GM23338 (cell line): ENCODE data around the gene DLK1. TPM values are rescaled to one million over a fixed set of nuclear protein-coding genes. Genes with fewer than 3 reads are reported as not detected.

Experiments
- ATAC-seq: fragments of 200-7000 bp; cut with Tn5 transposase; 3 replicates; pipeline ENCODE4 v1.9.1; 2020
- DNase-seq: peaks from one replicate; pipeline ENCODE4 v3.0.0-alpha.2; 2015; ENCODE audit warnings: low spot score
- H2AFZ ChIP-seq: fragments of 200-600 bp; sonication (generic); 2 replicates; pipeline ENCODE4 v1.8.0; 2016; ENCODE audit warnings: antibody characterized with exemption, mild to moderate bottlenecking, moderate library complexity
- H3F3A ChIP-seq: fragments of 200-600 bp; sonication (generic); replicated peaks from 2 replicates; pipeline ENCODE4 v1.8.0; 2017; ENCODE audit warnings: antibody characterized with exemption, mixed run types, low read depth
- H3K27ac ChIP-seq: fragments of 200-600 bp; sonication (generic); 2 replicates; pipeline ENCODE4 v1.6.1; 2016; ENCODE audit warnings: low read depth
- H3K27me3 ChIP-seq: fragments of 200-600 bp; sonication (generic); 2 replicates; pipeline ENCODE4 v1.8.0; 2016; ENCODE audit warnings: mild to moderate bottlenecking, mixed run types, moderate library complexity; ENCODE audit not compliant: insufficient read depth
- H3K36me3 ChIP-seq: fragments of 200-600 bp; sonication (generic); 2 replicates; pipeline ENCODE4 v1.8.0; 2016; ENCODE audit warnings: mild to moderate bottlenecking; ENCODE audit not compliant: insufficient read depth
- H3K4me1 ChIP-seq: fragments of 200-600 bp; sonication (generic); 2 replicates; pipeline ENCODE4 v1.8.0; 2016; ENCODE audit warnings: mild to moderate bottlenecking, moderate library complexity; ENCODE audit not compliant: insufficient read depth
- H3K4me2 ChIP-seq: fragments of 200-600 bp; sonication (generic); 2 replicates; pipeline ENCODE4 v1.7.1; 2017; ENCODE audit warnings: mixed run types
- H3K4me3 ChIP-seq: fragments of 200-600 bp; sonication (generic); 2 replicates; pipeline ENCODE4 v1.6.1; 2016; ENCODE audit warnings: mixed run types
- H3K79me2 ChIP-seq: fragments of 200-600 bp; sonication (generic); replicated peaks from 2 replicates; pipeline ENCODE4 v1.8.0; 2017; ENCODE audit warnings: mild to moderate bottlenecking; ENCODE audit not compliant: insufficient read depth
- H3K9me2 ChIP-seq: fragments of 200-600 bp; sonication (generic); 2 replicates; pipeline ENCODE4 v1.8.0; 2017; ENCODE audit not compliant: insufficient read depth
- H4K20me1 ChIP-seq: fragments of 200-600 bp; sonication (generic); replicated peaks from 2 replicates; pipeline ENCODE4 v1.8.0; 2017; ENCODE audit warnings: mild to moderate bottlenecking; ENCODE audit not compliant: insufficient read depth
- H3K27ac Mint-ChIP-seq: 2 replicates; pipeline ENCODE4 v1.8.0; 2020; ENCODE audit warnings: inconsistent platforms, mild to moderate bottlenecking, moderate library complexity, mixed read lengths
- H3K27me3 Mint-ChIP-seq: 3 replicates; pipeline ENCODE4 v1.8.0; 2022; ENCODE audit warnings: low read depth, mild to moderate bottlenecking, moderate library complexity, mixed read lengths, inconsistent platforms; ENCODE audit not compliant: insufficient read depth, poor library complexity
- H3K36me3 Mint-ChIP-seq: 3 replicates; pipeline ENCODE4 v1.8.0; 2021; ENCODE audit warnings: low read depth, mild to moderate bottlenecking, inconsistent platforms, moderate library complexity, mixed read lengths
- H3K4me1 Mint-ChIP-seq: 3 replicates; pipeline ENCODE4 v1.8.0; 2020; ENCODE audit warnings: mild to moderate bottlenecking, inconsistent platforms, mixed read lengths
- H3K4me3 Mint-ChIP-seq: 3 replicates; pipeline ENCODE4 v1.8.0; 2021; ENCODE audit warnings: moderate library complexity, mild to moderate bottlenecking, inconsistent platforms, mixed read lengths
- H3K9me3 Mint-ChIP-seq: 3 replicates; pipeline ENCODE4 v1.8.0; 2020; ENCODE audit warnings: moderate library complexity, mild to moderate bottlenecking, inconsistent platforms, mixed read lengths
- CREB1 ChIP-seq: fragments of 250-450 bp; sonication (Bioruptor Pico); IDR thresholded peaks from 2 replicates; pipeline ENCODE4 v1.5.0; 2020; ENCODE audit warnings: low read depth, mild to moderate bottlenecking, moderate library complexity
- EZH2 ChIP-seq: fragments of 200-600 bp; sonication (generic); IDR thresholded peaks from one replicate; pipeline ENCODE4 v1.8.0; 2017; ENCODE audit warnings: antibody characterized with exemption, mild to moderate bottlenecking, low read depth; ENCODE audit not compliant: unreplicated experiment
- EZH2phosphoT487 ChIP-seq: fragments of 200-600 bp; sonication (generic); IDR thresholded peaks from one replicate; pipeline ENCODE4 v1.8.1; 2018; ENCODE audit warnings: antibody characterized with exemption; ENCODE audit not compliant: unreplicated experiment
- JUNB ChIP-seq: IDR thresholded peaks from one replicate; pipeline ENCODE4 v1.6.1; 2016; ENCODE audit warnings: antibody characterized with exemption; ENCODE audit not compliant: unreplicated experiment
- NANOG ChIP-seq: IDR thresholded peaks from 2 replicates; pipeline ENCODE4 v1.6.1; 2016; ENCODE audit warnings: antibody characterized with exemption, borderline replicate concordance
- POLR2AphosphoS5 ChIP-seq: IDR thresholded peaks from 2 replicates; pipeline ENCODE4 v1.6.1; 2016; ENCODE audit warnings: antibody characterized with exemption, low read depth
- STAT1 ChIP-seq: IDR thresholded peaks from one replicate; pipeline ENCODE4 v1.6.1; 2016; ENCODE audit warnings: antibody characterized with exemption; ENCODE audit not compliant: unreplicated experiment
- ZNF114 ChIP-seq: fragments of 250-450 bp; sonication (Bioruptor Pico); IDR thresholded peaks from 2 replicates; pipeline ENCODE4 v1.5.0; 2020; ENCODE audit warnings: mild to moderate bottlenecking, moderate library complexity
- ZNF331 ChIP-seq: fragments of 250-450 bp; sonication (Bioruptor Pico); IDR thresholded peaks from 2 replicates; pipeline ENCODE4 v1.5.0; 2020; ENCODE audit warnings: low read depth, mild to moderate bottlenecking, moderate library complexity
- polyA plus RNA-seq: library from polyadenylated mRNA; unstranded; fragments of >200 nt; fragmentation: Nextera tagmentation; extraction: Ambion mirVana; gene quantifications from 2 replicates; pipeline ENCODE4 v1.2.1, GENCODE V29; 2016
- total RNA-seq: library from RNA; depleted of rRNA; stranded (reverse); fragments of >200 nt; shearing (Covaris generic); gene quantifications from 2 replicates; pipeline ENCODE4 v1.2.3, GENCODE V29; 2014
- TF ChIP-seq, protein P1 (sequence below): IDR thresholded peaks from 2 replicates; pipeline ENCODE4 v1.6.1; 2016; ENCODE audit warnings: antibody characterized with exemption
- TF ChIP-seq, protein P2 (sequence below): fragments of 250-450 bp; sonication (Bioruptor Pico); IDR thresholded peaks from 2 replicates; pipeline ENCODE4 v1.5.0; 2020; ENCODE audit warnings: mild to moderate bottlenecking, moderate library complexity
- TF ChIP-seq, protein P3 (sequence below), 2 experiments: fragments of 200-600 bp in 1 of 2; sonication (generic) in 1 of 2; conservative IDR thresholded peaks; 2 replicates each; pipeline versions ENCODE4 v1.5.1 to v1.6.1; 2016 to 2017; ENCODE audit warnings: antibody characterized with exemption in 2 of 2, low read depth in 2 of 2, mild to moderate bottlenecking in 2 of 2, moderate library complexity in 1 of 2
- TF ChIP-seq, protein P4 (sequence below): IDR thresholded peaks from one replicate; pipeline ENCODE4 v1.6.1; 2018; ENCODE audit warnings: antibody characterized with exemption; ENCODE audit not compliant: unreplicated experiment

DLK1 gene
- total and polyA plus RNA-seq, 2 experiments from 2014 or later, result 1.1 to 1.2 TPM

DNA sequence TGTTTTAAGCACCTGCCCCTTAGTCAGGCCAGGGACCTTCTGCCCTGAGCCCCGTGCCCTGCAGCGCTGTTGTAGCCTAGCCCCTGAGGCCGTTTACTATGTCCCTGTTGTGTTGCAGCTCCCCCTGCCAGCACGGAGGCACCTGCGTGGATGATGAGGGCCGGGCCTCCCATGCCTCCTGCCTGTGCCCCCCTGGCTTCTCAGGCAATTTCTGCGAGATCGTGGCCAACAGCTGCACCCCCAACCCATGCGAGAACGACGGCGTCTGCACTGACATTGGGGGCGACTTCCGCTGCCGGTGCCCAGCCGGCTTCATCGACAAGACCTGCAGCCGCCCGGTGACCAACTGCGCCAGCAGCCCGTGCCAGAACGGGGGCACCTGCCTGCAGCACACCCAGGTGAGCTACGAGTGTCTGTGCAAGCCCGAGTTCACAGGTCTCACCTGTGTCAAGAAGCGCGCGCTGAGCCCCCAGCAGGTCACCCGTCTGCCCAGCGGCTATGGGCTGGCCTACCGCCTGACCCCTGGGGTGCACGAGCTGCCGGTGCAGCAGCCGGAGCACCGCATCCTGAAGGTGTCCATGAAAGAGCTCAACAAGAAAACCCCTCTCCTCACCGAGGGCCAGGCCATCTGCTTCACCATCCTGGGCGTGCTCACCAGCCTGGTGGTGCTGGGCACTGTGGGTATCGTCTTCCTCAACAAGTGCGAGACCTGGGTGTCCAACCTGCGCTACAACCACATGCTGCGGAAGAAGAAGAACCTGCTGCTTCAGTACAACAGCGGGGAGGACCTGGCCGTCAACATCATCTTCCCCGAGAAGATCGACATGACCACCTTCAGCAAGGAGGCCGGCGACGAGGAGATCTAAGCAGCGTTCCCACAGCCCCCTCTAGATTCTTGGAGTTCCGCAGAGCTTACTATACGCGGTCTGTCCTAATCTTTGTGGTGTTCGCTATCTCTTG lies 7.6 kb downstream of the DLK1 start:
- Histone ChIP-seq H3K27me3 (no peaks in the 10 kb centered on the region), H3K4me3 (no peak overlapping the region), H4K20me1 (no peaks in the 10 kb centered on the region), H3K4me2 (no peak overlapping the region), H3K4me1 (no peaks in the 10 kb centered on the region), H3K9me2 (no peaks in the 10 kb centered on the region), H2AFZ (no peak overlapping the region), H3K79me2 (no peaks in the 10 kb centered on the region), H3F3A (no peaks in the 10 kb centered on the region), H3K36me3 (no peaks in the 10 kb centered on the region), H3K27ac (no peak overlapping the region)
- no peak for DNase-seq
- peaks cover 7% of the 10 kb centered on the region; the same call in 2 of the 3 replicates for H3K4me1 Mint-ChIP-seq
- H3K27me3 Mint-ChIP-seq, result peaks cover 13% of the 10 kb centered on the region
- no peak overlapping the region for H3K27ac Mint-ChIP-seq
- no peak for ATAC-seq
- no peaks in the 10 kb centered on the region for H3K36me3 Mint-ChIP-seq
- TF ChIP-seq, protein P1, sequence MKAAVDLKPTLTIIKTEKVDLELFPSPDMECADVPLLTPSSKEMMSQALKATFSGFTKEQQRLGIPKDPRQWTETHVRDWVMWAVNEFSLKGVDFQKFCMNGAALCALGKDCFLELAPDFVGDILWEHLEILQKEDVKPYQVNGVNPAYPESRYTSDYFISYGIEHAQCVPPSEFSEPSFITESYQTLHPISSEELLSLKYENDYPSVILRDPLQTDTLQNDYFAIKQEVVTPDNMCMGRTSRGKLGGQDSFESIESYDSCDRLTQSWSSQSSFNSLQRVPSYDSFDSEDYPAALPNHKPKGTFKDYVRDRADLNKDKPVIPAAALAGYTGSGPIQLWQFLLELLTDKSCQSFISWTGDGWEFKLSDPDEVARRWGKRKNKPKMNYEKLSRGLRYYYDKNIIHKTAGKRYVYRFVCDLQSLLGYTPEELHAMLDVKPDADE, result no peak
- TF ChIP-seq, protein P2, sequence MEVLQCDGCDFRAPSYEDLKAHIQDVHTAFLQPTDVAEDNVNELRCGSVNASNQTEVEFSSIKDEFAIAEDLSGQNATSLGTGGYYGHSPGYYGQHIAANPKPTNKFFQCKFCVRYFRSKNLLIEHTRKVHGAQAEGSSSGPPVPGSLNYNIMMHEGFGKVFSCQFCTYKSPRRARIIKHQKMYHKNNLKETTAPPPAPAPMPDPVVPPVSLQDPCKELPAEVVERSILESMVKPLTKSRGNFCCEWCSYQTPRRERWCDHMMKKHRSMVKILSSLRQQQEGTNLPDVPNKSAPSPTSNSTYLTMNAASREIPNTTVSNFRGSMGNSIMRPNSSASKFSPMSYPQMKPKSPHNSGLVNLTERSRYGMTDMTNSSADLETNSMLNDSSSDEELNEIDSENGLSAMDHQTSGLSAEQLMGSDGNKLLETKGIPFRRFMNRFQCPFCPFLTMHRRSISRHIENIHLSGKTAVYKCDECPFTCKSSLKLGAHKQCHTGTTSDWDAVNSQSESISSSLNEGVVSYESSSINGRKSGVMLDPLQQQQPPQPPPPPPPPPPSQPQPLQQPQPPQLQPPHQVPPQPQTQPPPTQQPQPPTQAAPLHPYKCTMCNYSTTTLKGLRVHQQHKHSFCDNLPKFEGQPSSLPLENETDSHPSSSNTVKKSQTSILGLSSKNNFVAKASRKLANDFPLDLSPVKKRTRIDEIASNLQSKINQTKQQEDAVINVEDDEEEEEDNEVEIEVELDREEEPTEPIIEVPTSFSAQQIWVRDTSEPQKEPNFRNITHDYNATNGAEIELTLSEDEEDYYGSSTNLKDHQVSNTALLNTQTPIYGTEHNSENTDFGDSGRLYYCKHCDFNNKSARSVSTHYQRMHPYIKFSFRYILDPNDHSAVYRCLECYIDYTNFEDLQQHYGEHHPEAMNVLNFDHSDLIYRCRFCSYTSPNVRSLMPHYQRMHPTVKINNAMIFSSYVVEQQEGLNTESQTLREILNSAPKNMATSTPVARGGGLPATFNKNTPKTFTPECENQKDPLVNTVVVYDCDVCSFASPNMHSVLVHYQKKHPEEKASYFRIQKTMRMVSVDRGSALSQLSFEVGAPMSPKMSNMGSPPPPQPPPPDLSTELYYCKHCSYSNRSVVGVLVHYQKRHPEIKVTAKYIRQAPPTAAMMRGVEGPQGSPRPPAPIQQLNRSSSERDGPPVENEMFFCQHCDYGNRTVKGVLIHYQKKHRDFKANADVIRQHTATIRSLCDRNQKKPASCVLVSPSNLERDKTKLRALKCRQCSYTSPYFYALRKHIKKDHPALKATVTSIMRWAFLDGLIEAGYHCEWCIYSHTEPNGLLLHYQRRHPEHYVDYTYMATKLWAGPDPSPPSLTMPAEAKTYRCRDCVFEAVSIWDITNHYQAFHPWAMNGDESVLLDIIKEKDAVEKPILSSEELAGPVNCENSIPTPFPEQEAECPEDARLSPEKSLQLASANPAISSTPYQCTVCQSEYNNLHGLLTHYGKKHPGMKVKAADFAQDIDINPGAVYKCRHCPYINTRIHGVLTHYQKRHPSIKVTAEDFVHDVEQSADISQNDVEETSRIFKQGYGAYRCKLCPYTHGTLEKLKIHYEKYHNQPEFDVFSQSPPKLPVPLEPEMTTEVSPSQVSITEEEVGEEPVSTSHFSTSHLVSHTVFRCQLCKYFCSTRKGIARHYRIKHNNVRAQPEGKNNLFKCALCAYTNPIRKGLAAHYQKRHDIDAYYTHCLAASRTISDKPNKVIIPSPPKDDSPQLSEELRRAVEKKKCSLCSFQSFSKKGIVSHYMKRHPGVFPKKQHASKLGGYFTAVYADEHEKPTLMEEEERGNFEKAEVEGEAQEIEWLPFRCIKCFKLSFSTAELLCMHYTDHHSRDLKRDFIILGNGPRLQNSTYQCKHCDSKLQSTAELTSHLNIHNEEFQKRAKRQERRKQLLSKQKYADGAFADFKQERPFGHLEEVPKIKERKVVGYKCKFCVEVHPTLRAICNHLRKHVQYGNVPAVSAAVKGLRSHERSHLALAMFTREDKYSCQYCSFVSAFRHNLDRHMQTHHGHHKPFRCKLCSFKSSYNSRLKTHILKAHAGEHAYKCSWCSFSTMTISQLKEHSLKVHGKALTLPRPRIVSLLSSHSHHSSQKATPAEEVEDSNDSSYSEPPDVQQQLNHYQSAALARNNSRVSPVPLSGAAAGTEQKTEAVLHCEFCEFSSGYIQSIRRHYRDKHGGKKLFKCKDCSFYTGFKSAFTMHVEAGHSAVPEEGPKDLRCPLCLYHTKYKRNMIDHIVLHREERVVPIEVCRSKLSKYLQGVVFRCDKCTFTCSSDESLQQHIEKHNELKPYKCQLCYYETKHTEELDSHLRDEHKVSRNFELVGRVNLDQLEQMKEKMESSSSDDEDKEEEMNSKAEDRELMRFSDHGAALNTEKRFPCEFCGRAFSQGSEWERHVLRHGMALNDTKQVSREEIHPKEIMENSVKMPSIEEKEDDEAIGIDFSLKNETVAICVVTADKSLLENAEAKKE, result no peak
- TF ChIP-seq POLR2AphosphoS5 (no peak), EZH2phosphoT487 (no peak), EZH2 (no peak), JUNB (no peak), ZNF331 (CRISPR knock-in tag) (no peak), STAT1 (no peak), ZNF114 (CRISPR knock-in tag) (no peak), CREB1 (CRISPR knock-in tag) (no peak), NANOG (no peak)
- TF ChIP-seq, protein P3, sequence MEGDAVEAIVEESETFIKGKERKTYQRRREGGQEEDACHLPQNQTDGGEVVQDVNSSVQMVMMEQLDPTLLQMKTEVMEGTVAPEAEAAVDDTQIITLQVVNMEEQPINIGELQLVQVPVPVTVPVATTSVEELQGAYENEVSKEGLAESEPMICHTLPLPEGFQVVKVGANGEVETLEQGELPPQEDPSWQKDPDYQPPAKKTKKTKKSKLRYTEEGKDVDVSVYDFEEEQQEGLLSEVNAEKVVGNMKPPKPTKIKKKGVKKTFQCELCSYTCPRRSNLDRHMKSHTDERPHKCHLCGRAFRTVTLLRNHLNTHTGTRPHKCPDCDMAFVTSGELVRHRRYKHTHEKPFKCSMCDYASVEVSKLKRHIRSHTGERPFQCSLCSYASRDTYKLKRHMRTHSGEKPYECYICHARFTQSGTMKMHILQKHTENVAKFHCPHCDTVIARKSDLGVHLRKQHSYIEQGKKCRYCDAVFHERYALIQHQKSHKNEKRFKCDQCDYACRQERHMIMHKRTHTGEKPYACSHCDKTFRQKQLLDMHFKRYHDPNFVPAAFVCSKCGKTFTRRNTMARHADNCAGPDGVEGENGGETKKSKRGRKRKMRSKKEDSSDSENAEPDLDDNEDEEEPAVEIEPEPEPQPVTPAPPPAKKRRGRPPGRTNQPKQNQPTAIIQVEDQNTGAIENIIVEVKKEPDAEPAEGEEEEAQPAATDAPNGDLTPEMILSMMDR (conservative IDR thresholded peaks at IDR 0.05; ENCODE audit: low read depth in 2 of 2), result no peak
- TF ChIP-seq, protein P4, sequence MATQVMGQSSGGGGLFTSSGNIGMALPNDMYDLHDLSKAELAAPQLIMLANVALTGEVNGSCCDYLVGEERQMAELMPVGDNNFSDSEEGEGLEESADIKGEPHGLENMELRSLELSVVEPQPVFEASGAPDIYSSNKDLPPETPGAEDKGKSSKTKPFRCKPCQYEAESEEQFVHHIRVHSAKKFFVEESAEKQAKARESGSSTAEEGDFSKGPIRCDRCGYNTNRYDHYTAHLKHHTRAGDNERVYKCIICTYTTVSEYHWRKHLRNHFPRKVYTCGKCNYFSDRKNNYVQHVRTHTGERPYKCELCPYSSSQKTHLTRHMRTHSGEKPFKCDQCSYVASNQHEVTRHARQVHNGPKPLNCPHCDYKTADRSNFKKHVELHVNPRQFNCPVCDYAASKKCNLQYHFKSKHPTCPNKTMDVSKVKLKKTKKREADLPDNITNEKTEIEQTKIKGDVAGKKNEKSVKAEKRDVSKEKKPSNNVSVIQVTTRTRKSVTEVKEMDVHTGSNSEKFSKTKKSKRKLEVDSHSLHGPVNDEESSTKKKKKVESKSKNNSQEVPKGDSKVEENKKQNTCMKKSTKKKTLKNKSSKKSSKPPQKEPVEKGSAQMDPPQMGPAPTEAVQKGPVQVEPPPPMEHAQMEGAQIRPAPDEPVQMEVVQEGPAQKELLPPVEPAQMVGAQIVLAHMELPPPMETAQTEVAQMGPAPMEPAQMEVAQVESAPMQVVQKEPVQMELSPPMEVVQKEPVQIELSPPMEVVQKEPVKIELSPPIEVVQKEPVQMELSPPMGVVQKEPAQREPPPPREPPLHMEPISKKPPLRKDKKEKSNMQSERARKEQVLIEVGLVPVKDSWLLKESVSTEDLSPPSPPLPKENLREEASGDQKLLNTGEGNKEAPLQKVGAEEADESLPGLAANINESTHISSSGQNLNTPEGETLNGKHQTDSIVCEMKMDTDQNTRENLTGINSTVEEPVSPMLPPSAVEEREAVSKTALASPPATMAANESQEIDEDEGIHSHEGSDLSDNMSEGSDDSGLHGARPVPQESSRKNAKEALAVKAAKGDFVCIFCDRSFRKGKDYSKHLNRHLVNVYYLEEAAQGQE, result no peak
- H3K4me3 Mint-ChIP-seq, result no peak overlapping the region; the same call in 2 of the 3 replicates
- no peaks in the 10 kb centered on the region for H3K9me3 Mint-ChIP-seq
